Vagina (tissue), 2 donors: ENCODE data around the gene AKAP13.

ENCODE experiments used
- POLR2A ChIP-seq, 2 donors: fragments of 450-650 bp; IDR thresholded peaks; one replicate each; pipeline ENCODE4 v1.6.1; 2017; ENCODE audit warnings: antibody characterized with exemption in 2 of 2, mild to moderate bottlenecking in 2 of 2, moderate library complexity in 2 of 2
- TF ChIP-seq, protein P1 (sequence below), 3 experiments: fragments of 450-650 bp in 2 of 3; fragments of 200-600 bp in 1 of 3; sonication (generic) in 1 of 3; IDR thresholded peaks; one replicate each; pipeline ENCODE4 v1.5.1; 2017 to 2019; ENCODE audit warnings: antibody characterized with exemption in 3 of 3, mild to moderate bottlenecking in 2 of 3, moderate library complexity in 2 of 3

DNA sequence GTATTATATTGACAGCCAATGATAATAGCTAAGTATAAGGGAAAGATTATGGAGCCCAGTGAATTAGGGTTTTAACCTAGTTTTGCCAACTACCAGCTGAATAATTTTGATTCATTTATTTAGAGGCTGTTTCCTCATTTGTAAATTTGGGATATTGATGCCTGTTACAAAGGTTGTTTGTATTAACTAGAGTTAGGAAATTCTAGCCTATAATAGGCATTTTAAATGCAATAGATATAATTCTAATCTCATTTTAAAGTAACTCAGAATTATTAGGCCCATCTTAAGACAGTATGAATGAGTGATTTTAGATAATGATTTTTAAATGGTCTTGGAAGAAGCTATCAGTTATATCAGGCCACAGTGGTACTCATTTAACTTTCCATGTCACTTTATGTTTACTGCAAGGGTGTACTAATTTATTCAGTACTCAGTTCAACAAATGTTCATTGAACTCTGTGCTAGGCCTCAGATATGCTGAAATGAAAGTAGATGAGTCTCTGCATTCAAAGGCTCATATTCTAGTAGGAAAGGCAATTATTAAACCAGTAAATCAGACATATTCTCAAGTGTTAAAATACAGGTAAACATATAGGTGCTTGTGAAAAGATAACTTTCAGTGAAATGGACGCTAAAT, 213.5 kb downstream of the AKAP13 start:
- TF ChIP-seq, protein P1, sequence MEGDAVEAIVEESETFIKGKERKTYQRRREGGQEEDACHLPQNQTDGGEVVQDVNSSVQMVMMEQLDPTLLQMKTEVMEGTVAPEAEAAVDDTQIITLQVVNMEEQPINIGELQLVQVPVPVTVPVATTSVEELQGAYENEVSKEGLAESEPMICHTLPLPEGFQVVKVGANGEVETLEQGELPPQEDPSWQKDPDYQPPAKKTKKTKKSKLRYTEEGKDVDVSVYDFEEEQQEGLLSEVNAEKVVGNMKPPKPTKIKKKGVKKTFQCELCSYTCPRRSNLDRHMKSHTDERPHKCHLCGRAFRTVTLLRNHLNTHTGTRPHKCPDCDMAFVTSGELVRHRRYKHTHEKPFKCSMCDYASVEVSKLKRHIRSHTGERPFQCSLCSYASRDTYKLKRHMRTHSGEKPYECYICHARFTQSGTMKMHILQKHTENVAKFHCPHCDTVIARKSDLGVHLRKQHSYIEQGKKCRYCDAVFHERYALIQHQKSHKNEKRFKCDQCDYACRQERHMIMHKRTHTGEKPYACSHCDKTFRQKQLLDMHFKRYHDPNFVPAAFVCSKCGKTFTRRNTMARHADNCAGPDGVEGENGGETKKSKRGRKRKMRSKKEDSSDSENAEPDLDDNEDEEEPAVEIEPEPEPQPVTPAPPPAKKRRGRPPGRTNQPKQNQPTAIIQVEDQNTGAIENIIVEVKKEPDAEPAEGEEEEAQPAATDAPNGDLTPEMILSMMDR (IDR thresholded peaks at IDR 0.05): no peak
- no peak for TF ChIP-seq POLR2A (IDR thresholded peaks at IDR 0.05)
